SK-N-DZ (cell line): ENCODE data around the gene RNF130.
"Not testable (repeated sequence)": the region's sequence is repeated elsewhere in the genome, so short reads cannot be mapped to it uniquely, and the experiment has no call there.

Experiments used
- DNase-seq: peaks from one replicate; pipeline ENCODE4 v3.0.0-alpha.2; 2015; ENCODE audit warnings: low spot score

Gene RNF130

DNA sequence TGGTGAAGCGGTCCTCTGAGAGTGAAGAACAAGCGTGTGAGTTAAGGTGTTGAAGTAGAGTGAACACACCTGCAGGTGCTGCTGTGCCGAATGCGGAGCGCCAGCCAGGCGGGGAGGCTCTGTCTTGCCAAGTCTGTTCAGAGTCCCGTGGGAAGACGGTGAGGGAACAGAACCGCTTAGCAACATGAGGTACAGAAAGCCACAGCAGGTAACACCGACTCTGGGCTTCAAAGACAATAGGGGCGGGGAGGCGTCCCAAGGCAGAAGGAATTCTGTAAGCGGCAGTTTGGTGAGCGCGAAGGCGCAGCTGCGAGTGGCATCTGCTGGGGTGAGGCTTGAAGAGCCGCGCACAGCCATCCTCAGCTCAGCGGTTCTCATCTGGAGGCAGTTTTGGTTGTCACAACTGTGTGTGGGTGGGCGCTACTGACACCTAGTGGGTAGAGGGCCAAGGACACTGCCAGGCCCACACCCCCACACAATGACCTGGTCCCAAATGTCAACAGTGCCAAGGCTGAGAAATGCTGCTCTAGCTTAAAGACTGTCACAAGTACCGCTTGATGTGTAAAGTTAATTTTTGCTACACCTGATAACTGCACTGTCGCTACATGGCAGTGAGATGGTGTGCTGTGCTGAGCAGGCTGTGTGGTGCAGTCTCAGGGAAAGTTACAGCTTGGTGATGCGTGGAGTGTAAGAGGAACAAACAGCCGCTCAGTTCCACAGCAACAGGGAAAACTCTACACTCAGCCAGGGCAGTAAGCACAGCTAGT, 96.4 kb downstream of the RNF130 start:
- DNase-seq: peak; percentile 21

DNA sequence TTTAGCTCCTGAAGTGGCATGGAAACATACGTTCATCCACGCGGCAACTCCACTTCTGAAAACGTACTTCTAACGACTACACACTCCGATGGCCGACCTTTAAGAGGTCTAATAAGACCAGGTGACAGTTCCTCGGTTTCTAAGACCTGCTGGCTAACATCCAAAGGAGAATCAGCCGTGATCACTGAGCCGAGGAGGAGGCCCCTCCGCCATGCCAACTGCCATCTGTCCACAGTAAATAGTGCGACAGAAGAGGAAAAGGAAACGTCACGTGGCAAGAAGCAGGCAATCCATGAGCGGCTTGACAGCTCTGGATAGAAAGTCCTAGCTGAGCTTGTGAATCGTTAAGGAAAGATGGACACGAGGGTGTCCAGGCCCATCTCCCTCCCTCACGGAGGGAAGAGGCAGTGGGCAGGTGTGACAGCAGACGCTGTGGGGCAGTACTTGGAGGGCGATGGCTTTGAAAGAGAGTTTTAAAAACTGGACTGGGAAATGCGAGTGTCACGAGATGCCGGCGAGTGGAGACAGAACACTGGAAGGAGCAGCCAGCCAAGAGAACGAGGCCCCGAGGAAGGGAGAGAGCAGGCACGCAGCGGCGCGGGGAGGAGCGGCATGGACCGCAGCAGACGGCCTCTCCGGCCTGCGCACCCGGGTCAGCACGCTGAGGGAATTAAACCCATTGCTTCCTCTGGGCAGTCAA, 97.2 kb downstream of the RNF130 start:
- DNase-seq: no peak

DNA sequence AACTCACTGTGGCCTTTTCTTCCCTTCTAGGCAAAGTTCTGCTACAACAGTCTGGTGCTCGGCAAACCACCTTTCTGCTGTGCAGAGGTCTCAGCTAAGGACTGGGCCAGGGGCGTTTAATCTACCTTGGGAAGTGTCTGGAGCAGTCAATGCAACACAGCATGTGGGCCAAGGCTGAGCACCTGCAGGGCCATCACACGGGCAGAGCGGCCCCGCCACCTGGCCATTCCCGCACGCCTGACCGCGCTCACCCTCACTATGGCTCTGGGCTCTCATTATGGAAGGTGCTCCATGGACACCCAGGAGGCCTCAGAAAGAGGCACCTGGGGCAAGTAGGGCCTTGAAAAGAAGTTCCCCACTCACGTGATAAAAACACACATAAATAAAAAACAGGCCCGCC, 98.2 kb downstream of the RNF130 start:
- DNase-seq: no peak

DNA sequence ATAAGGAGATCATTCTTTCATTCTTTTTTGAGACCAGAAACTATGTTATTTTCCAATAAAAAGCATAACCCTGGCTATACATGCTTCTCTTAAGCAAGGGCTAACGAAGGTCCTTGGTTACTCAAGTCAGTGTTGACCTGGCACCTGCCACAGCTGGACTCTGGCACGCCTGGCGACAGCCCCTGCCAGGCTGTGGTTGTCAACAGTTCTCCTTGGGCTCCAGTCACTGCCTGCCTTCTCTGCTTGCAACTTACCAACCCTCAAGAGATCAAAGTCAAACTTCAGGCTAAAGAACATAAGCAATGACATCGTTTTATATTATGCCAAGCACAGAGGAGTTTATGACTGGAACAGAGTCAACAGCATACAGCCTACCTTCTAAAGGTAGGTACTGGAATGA, 102.4 kb downstream of the RNF130 start:
- no peak for DNase-seq

DNA sequence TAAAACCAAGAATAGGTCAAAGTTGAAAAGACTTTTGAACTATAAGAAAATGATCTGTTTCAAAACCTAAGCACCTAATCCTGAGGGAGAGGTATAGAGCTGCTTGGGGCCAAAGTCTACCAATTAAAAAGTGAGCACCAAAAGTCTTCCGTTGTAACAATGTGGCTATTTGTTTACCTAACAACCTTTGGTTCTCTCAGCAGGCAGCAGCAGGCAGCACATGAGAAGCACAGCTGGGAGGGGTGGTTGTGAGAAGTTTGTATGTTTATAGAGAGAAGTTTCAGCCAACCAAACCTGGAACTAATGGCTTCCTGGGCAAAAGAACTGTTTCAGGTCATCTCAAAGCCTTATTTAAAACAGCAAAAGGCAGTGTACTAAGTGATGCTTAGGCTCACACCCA, 104.1 kb downstream of the RNF130 start:
- no peak for DNase-seq

DNA sequence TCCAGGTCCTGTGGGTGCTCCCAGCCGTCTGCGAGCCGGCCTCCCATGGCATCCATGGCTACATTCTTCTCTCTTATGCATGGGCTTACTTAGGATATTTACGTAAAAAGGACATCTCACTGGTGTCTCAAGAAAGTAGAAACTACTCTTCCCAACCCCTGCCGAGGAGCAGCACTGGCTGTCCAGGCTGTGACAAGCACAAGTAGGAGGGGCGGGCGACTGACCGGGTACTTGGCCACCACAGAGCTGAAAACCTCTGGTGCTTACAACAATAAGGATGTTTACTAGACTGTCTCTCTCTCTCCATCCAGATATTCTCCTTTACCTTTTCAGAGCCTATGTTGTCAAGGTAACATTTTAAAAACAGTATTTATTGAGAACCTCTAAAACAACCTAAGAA, 107.5 kb downstream of the RNF130 start:
- no peak for DNase-seq

DNA sequence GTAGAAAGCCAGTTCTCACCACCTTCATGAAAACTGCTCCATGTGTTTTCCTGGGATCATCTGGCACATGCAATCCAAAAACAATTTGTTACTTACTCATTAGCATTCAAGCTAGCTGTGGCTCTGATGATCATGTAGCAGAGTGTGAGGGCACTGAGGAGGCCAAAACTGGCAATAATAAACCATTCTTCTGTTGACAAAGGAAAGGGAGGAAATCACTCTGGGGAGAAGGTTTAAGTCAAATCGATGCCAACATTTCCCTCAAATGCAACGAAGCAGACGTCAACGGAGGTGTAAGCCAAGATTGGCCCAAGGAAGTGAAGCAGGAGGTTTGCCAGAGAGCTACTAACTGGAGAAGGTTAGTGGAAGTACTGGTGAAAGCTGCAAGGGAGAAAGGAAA, 108.2 kb downstream of the RNF130 start:
- no peak for DNase-seq

DNA sequence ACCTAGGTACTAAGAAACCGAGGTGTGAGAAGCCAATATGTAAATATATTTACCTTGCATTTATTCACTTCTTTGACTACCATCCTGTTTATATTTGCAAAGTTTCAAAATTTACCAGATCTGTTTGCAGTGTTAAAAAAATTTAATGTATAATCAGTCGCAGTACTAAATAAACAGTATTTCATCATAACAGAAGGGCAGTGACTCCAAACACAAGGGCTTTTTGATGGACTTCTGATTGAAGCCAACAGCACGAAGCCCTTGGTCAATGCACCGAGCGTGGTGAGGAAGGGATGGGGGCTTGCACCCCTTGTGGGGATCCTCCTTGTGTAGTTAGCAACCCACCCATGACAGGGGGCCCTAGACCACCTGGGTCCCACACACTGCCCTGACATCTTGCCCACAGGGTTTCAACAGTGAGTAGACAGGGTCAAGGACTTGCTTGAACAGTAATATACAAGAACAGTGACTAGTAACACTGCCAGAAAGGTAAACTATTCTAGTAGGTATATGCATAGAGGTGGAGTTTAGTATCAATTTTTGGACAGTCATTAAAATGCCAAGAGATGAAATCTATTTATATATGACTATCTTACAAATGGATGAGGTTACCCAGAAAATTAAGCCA, 111.2 kb downstream of the RNF130 start:
- no peak for DNase-seq

DNA sequence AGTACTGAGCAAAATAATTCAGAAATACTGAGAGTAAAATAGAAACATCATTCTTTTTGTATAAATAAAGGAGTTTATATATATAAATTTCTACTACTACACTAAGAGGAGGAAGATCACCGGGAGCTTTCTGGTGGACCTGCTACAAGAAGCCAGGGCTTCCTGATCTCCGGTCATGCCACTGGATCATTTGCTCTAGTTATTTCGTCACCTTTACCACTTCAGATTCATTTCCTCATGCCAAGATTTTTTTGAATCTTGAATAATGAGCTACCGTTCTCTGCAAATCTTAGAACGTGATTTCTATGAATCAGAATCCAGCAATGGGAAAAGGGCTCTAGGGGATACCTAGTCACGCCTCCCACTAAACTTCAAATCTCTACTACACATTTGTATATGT, 111.9 kb downstream of the RNF130 start:
- DNase-seq: no peak

DNA sequence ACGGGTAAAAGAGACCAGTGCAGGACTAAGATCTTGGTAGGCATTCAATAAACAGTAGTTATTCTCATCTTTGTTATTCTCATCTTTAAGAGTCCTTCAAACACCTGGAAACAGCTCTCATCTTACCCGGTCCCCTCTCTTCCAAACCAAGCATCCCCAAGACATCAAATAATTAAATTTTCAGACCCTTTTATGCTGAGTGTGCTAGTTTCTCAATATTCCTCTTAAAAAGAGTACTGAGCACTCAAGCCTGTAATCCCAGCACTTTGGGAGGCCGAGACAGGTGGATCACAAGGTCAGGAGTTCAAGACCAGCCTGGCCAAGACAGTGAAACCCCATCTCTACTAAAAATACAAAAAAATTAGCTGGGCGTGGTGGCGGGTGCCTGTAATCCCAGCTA, 112.4 kb downstream of the RNF130 start:
- DNase-seq: not testable (repeated sequence)

DNA sequence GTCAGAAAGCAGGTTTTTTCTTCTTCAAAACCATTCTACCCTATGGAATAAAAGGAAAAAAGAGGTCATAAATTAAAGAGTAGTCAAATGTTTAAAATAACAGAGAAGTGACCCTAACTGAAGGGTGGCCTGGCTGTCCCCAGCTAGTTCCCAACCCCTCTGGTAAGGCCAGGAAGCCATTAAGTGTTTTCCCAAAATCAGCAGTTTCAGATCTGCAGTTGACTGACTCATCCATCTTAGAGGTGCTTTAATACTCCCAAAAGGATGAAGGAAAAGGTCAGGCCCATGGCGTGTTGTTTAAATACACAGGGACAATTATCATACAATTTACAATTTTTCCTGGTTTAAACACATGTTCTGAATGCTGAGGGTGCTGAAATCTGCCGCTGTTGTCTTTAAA, 115.9 kb downstream of the RNF130 start:
- DNase-seq: no peak

DNA sequence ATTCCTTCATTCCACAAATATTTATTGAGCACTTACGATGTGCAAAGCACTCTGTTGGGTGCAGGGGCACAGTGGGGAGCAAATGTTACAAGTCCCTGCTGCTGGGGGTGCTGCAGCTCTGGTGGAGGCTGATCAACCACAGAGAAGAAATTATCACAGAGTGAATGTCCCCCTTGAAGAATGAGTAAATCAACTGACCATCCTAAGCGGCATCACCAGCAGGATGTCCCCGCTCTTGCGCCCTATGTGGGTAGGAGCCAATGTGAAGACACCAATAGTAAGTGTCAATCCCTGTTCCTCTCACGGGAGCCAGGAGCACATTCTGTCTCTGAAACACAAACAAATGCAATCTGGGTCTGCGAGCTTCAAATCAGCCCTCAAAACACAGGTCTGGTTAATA, 116.5 kb downstream of the RNF130 start:
- no peak for DNase-seq

DNA sequence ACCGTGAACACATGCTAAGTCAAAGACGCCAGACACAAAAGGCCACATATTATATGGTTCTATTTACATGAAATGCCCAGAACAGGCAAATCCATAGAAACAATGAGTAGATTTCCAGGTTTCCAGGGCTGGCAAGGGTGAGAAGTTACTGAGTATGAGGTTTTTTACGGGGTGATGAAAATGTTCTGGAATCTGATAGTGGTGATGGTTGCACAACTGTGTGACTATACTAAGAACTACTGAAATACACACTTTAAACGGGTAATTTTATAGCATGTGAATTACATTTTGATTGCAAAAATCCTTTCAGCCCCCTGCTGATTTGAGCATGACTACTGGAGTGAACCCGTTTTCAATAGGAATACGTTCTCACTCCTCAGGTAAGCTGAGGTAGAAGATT, 117.1 kb downstream of the RNF130 start:
- DNase-seq: no peak

DNA sequence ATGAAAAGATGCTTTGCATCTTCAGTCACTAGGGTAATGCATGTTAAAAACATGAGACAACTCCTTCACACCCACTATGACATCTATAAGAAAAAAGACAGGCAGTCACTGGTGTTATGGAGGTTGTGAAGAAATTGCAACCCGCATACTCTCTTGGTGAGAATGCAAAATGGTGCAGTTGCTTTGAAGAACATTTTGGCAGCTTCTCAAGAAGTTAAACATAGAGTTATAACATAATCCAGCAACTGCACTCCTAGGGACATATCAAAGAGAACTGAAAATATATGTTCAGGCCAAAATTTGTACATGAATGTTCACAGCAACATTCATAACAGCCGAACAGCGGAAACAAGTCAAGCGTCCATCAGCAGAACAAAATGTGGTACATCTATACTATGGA, 117.6 kb downstream of the RNF130 start:
- DNase-seq: no peak

DNA sequence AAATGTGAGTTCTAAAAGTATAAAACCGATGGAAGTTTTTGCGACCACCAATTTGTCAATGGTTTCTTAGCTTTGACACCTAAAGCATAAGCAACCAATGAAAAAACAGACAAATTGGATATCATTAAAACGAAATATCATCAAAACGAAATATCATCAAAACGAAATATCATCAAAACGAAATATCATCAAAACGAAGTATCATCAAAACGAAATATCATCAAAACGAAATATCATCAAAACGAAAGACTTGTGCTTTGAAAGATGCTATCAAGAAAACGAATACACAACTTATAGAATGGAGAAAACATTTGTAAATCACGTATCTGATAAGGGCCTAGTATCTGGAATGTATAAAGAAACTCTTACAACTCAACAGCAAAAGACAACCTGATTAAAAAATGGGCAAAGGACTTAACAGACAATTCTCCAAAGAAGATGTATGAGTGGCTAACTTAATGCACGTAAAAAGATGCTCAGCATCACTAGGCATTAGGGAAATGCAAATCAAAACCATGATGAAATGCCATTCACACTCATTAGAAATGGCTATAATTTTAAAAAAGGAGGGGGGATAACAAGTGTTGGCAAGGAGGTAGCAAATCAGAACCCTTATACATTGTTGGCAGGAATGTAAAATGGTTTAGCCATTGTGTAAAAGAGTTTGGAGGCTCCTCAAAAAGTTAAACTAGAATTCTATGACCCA, 134.4 kb downstream of the RNF130 start:
- DNase-seq: no peak

DNA sequence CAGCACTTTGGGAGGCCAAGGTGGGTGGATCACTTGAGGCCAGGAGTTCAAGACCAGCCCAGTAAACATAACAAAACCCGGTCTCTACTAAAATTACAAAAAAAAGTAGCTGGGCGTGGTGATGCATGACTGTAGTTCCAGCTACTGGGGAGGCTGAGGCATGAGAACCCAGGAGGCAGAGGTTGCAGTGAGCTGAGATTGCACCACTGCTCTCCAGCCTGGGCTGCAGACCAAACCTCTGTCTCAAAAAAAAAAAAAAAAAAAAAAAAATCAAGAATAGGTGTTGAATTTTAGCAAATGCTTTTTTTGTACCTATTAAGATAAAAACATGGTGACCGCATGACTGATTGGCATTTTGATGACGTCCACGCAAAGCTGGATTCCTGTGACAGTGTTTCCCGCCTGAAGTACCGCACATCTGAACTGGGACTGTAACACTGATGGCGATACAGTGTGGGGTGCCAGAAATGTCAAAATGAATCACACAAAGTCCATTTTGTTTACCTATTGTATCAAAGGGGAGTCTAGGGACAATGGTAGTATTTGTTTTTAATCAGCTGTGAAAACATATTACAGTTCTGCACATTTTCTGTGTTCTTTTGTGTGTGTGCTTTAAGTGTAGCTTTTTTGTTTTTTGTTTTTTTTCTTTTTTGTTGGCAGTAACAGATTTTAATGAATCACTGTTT, 140.6 kb downstream of the RNF130 start:
- no peak for DNase-seq

DNA sequence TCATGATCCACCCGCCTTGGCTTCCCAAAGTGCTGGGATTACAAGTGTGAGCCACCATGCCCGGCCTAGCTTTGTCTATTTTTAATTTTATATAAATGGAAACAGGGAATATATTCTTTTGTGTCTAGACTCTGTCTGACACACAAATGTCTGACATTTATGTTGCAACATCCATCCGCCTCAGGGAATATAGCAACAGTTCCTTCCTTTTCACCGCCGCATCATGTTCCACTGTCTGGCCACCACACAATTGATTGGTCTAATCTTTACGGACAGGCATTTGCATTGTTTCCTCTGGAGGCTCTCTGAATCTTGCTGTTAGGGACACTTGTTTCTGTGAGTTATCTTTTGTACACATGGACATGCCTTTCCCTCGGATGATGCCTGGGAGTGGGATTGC, 143.7 kb downstream of the RNF130 start:
- no peak for DNase-seq

DNA sequence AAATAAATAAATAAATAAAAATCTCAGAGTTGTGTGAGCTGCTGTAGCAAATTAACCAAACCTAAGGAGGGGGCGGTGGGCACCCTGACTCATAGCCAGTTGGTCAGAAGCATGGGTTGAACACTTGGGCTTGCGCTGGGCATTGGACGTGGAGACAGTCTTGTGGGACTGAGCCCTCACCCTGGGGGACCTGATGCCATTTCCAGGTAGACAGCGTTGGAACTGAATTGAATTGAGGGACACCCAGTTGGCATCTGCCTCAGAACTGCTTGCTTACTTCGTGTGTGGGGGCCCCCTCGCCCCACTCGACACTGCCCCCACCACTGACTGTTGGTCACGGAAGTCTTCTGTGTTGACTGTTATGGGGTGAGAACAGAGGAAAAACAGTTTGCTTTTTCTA, 144.9 kb downstream of the RNF130 start:
- no peak for DNase-seq

DNA sequence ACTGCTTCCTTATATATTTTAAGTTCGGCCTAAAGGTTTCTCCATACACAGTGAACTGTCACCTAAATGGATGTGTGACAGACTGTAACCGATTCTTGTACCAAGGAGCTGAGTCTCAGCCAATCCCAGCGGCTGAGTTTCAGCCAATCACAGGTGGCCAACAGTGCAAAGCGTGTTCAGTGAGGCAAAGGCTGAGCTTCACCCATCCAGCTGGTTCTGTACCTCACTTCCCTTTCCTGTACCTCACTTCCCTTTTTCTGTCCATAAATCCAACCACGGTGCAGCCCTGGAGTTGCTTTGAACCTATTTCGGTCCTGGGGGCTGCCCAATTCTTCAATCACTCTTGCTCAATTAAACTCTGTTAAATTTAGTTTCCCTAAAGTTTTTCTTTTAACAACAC, 148.1 kb downstream of the RNF130 start:
- no peak for DNase-seq

DNA sequence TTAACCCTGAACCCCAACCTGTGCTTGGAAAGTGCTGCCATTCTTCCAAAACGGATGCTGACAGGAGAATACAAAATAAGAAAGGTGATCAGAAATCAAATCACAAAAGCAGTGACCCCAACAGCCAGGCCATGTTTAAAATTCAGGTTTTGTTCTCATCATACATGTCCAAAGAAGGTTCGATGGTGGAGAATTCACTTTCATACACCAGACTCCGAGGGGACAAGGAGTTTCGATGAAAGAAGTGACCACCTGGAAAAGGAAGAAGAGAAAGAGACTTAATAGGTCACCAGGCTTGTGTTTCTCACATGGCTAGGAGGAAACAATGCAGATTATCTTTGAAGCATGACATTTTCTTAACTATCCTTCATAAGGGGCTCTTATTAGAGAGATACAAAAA, 151.4 kb downstream of the RNF130 start:
- DNase-seq: no peak

DNA sequence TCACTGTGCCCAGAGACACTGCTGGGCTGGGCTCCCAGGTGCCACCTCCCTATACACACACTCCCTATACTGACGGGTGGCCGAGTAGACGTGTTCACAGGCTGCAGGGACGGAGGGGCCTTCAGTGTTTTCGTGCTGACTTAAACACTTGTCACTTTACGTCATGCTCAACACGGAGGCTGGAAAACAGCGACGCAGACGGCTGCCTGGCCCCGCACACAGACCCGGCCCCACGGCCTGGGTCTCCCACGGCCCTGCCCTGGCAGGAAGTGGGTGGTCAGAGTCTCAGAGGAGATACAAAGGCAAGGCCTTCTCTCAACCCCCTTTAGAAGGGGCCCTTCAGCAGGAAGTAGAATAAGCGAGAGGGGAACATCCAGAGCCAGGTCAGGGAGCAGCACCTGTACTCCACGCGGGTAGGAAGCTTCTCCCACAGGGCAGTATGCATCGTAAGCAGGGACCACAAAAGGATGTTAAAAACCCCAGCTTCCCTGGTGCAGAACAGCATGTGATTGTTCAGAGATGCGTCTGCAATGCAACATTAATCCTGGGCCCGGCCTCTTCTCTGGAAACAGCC, 152.0 kb downstream of the RNF130 start:
- no peak for DNase-seq
